Natural killer cell (primary cell): ENCODE data around the gene GPR82. TPM values are rescaled to one million over a fixed set of nuclear protein-coding genes. Genes with fewer than 3 reads are reported as not detected.

Experiments used
- ATAC-seq, 3 donors: fragments of 150-1000 bp in 2 of 3; fragments of 200-7000 bp in 1 of 3; cut with Tn5 transposase; 1 replicate in 1 of 3; 2 replicates in 2 of 3; pipeline ENCODE4 v1.10.0; 2021; ENCODE audit warnings: mild to moderate bottlenecking in 2 of 3, moderate library complexity in 2 of 3
- DNase-seq, 2 donors: peaks; one replicate each; pipeline versions ENCODE4 v3.0.0 to v3.0.0-alpha.2; 2013 to 2021; ENCODE audit warnings: mixed read lengths in 1 of 2
- H3K27ac ChIP-seq: one replicate; pipeline ENCODE4 v1.5.1; 2013; ENCODE audit warnings: mild to moderate bottlenecking, low read length
- H3K27me3 ChIP-seq: one replicate; pipeline ENCODE4 v1.6.1; 2013; ENCODE audit warnings: low read length; ENCODE audit not compliant: control insufficient read depth, insufficient read depth
- H3K36me3 ChIP-seq: one replicate; pipeline ENCODE4 v1.6.1; 2013; ENCODE audit warnings: low read length; ENCODE audit not compliant: control insufficient read depth, insufficient read depth
- H3K4me1 ChIP-seq: one replicate; pipeline ENCODE4 v1.6.1; 2013; ENCODE audit warnings: low read length; ENCODE audit not compliant: control insufficient read depth, insufficient read depth
- H3K4me3 ChIP-seq: one replicate; pipeline ENCODE4 v1.5.1; 2013; ENCODE audit warnings: low read length
- H3K9me3 ChIP-seq: one replicate; pipeline ENCODE4 v1.6.1; 2013; ENCODE audit warnings: low read length; ENCODE audit not compliant: control insufficient read depth, insufficient read depth
- H3K27ac Mint-ChIP-seq, 2 donors: one replicate each; pipeline ENCODE4 v1.8.0; 2022; ENCODE audit warnings: mild to moderate bottlenecking in 2 of 2, mixed read lengths in 2 of 2, moderate library complexity in 1 of 2
- H3K27me3 Mint-ChIP-seq, 2 donors: one replicate each; pipeline ENCODE4 v1.8.0; 2022; ENCODE audit warnings: low read depth in 2 of 2, mixed read lengths in 2 of 2
- H3K36me3 Mint-ChIP-seq: one replicate; pipeline ENCODE4 v1.8.0; 2022; ENCODE audit warnings: mixed read lengths
- H3K4me1 Mint-ChIP-seq, 2 donors: one replicate each; pipeline ENCODE4 v1.8.0; 2022; ENCODE audit warnings: mixed read lengths in 2 of 2
- H3K4me3 Mint-ChIP-seq: one replicate; pipeline ENCODE4 v1.8.0; 2022; ENCODE audit warnings: mild to moderate bottlenecking, moderate library complexity, mixed read lengths
- H3K9me3 Mint-ChIP-seq, 2 donors: one replicate each; pipeline ENCODE4 v1.8.0; 2022; ENCODE audit warnings: mixed read lengths in 2 of 2
- WGBS: methylation state at CpG from one replicate; pipeline ENCODE4 v1.1.7; 2013; ENCODE audit warnings: missing lambda C conversion rate; ENCODE audit not compliant: insufficient coverage; 5-methylcytosine and 5-hydroxymethylcytosine counted together
- intact Hi-C: fragments of 100-400 bp; cut with micrococcal nuclease; formaldehyde crosslinking; loops from one replicate; pipeline ENCODE4 v1.14.2; 2022
- total RNA-seq, 4 donors: library from RNA; stranded (reverse); fragments of 120-200 nt in 1 of 4; gene quantifications; one replicate each; pipeline versions ENCODE4 v1.2.3 to v1.2.4, GENCODE V29; 2013 to 2022
- TF ChIP-seq, protein P1 (sequence below): fragments of 200-600 bp; IDR thresholded peaks from one replicate; pipeline ENCODE4 v1.8.0; 2022; ENCODE audit warnings: antibody characterized with exemption

The GPR82 gene
- total RNA-seq, 3 donors from 2014 or later (not counting 1 experiment from before 2014, with no cell fraction given) = 0.77 to 1.3 (median 0.80) TPM

DNA sequence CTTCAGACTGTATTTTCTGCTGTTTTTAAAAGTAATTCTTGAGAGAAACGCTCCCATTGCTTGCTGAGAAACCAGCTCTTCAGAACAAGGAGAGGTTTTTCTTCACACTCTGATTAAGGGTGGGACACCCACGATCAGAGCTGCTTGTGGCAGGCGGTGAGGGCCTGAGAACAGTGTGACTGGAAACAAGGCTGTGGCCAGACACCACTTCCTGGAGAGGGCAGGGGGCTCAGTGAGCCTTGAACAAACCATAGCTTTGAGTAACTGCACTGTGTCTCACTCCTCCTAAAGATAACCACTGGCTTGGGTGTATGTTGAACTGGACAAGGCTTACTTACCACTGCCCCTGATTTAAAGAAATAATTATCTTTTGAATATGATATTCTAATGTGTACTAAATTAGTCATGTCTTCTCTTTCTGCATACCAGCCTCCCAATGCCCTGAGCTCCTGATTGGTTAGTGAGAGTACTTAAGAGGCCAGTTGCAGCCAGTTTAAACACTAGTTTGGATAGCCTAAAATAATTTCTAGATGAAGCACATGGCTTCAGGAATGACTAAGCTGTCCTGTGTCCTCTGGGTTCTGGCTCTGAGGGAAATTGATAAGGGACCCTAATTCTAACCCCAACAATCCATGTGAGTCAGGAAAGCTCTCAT, 3.7 kb upstream of the GPR82 start:
- Histone ChIP-seq H3K36me3 (no peaks in the 10 kb centered on the region), H3K4me3 (no peak overlapping the region), H3K27ac (peak overlapping the region; percentile 61), H3K4me1 (peaks cover 42% of the 10 kb centered on the region), H3K27me3 (no peaks in the 10 kb centered on the region), H3K9me3 (peaks cover 14% of the 10 kb centered on the region)
- 0% methylated on average over 3 of the region's 3 CpGs for WGBS
- peak overlapping the region; percentile 63 to 78 for H3K27ac Mint-ChIP-seq
- DNase-seq (peak; percentile 53 to 60), ATAC-seq (peak; percentile 85 to 99 (median 95))
- no peaks in the 10 kb centered on the region for H3K36me3 Mint-ChIP-seq
- peak overlapping the region; percentile 64 for H3K4me3 Mint-ChIP-seq
- intact Hi-C loops = loop anchor here (1.0 kb wide), 2 partner anchors 13 to 163 kb away; no protein-coding TSS in a partner anchor
- H3K27me3 Mint-ChIP-seq = peaks cover 9 to 25% of the 10 kb centered on the region in 2 donors
- no peaks in the 10 kb centered on the region for H3K9me3 Mint-ChIP-seq
- TF ChIP-seq, protein P1, sequence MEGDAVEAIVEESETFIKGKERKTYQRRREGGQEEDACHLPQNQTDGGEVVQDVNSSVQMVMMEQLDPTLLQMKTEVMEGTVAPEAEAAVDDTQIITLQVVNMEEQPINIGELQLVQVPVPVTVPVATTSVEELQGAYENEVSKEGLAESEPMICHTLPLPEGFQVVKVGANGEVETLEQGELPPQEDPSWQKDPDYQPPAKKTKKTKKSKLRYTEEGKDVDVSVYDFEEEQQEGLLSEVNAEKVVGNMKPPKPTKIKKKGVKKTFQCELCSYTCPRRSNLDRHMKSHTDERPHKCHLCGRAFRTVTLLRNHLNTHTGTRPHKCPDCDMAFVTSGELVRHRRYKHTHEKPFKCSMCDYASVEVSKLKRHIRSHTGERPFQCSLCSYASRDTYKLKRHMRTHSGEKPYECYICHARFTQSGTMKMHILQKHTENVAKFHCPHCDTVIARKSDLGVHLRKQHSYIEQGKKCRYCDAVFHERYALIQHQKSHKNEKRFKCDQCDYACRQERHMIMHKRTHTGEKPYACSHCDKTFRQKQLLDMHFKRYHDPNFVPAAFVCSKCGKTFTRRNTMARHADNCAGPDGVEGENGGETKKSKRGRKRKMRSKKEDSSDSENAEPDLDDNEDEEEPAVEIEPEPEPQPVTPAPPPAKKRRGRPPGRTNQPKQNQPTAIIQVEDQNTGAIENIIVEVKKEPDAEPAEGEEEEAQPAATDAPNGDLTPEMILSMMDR = no peak
- H3K4me1 Mint-ChIP-seq = peaks cover 41 to 55% of the 10 kb centered on the region in 2 donors

DNA sequence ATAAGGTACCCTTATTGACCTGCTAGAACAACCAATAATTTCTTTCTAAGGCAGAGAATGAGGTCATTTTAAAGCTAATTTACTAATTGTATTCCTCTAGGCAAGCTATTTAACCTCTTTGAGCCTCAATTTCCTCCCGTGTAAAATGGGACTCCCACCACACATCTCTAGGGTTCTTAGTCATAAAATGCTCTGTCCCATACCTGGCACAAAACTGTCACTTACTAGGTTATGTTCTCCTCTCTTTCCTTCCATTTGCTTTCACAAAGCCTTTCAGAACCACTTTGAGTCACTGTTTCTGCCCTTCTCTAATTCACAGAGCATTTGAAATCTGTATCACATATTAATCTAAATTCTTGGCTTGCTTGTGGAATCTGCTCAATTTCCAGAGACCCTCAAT, 2.4 kb upstream of the GPR82 start:
- Mint-ChIP-seq H3K4me1 (peaks cover 41 to 55% of the 10 kb centered on the region in 2 donors), H3K9me3 (no peaks in the 10 kb centered on the region), H3K4me3 (peak overlapping the region; percentile 47), H3K27ac (peak overlapping the region in 1 of 2 donors; percentile 54), H3K27me3 (peaks cover 9 to 15% of the 10 kb centered on the region in 2 donors), H3K36me3 (no peaks in the 10 kb centered on the region)
- Histone ChIP-seq H3K9me3 (peaks cover 14% of the 10 kb centered on the region), H3K27ac (no peak overlapping the region), H3K4me1 (peaks cover 40% of the 10 kb centered on the region), H3K27me3 (no peaks in the 10 kb centered on the region), H3K4me3 (no peak overlapping the region), H3K36me3 (no peaks in the 10 kb centered on the region)
- DNase-seq (no peak), ATAC-seq (no peak)
- TF ChIP-seq, protein P1 = no peak
- intact Hi-C loops = no loop called here
- 53% methylated on average over 1 of the region's 1 CpG for WGBS

DNA sequence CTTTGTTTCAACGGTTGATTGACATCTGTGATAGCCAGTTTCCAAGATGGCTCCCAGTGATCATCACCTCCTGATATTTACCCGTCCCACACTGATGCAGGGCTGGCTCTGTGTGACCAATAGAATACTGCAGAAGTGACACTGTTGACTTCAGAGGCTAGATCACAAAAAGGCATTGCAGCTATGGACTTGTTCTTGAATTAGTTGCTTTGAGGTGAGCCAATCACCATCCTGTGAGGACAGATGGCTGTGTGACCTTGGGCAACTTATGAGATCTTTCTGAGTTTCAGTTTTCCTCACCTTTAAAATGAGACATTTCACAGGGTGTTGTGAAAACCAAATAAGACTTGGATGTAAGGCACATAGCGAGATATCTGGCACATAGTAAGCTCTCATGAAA, 1.8 kb upstream of the GPR82 start:
- Mint-ChIP-seq H3K9me3 (no peaks in the 10 kb centered on the region), H3K4me1 (peaks cover 35 to 52% of the 10 kb centered on the region in 2 donors), H3K27me3 (peaks cover 9 to 20% of the 10 kb centered on the region in 2 donors), H3K27ac (peak overlapping the region in 1 of 2 donors; percentile 54), H3K4me3 (peak overlapping the region; percentile 0), H3K36me3 (peaks cover 3% of the 10 kb centered on the region)
- Histone ChIP-seq H3K27ac (no peak overlapping the region), H3K9me3 (peaks cover 9% of the 10 kb centered on the region), H3K27me3 (no peaks in the 10 kb centered on the region), H3K4me1 (peaks cover 39% of the 10 kb centered on the region), H3K36me3 (no peaks in the 10 kb centered on the region), H3K4me3 (no peak overlapping the region)
- TF ChIP-seq, protein P1 = no peak
- DNase-seq = no peak
- ATAC-seq = no peak
- intact Hi-C loops = no loop called here
- WGBS = 78% methylated on average over 3 of the region's 3 CpGs
